ENCODE results near the gene TEP1.

DNA sequence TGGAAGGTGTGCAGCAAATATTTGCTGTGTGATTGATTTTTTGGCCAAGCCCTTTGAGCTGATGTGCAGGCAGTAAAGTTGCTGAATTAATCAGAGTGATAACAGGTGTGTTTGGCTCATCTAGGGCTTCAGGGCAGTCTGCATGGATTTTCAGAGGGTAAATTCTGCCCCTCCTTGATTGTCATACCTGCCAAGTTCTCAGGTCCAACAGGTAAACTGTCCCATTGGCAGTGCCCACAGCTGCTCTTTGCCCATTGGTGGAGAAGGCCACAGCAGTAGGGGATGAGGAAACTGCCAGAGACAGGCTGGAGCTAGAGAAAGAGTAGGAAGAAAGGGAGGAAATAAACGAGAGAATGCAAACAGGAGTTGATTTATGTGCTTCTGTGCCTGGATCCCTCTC, 33.6 kb downstream of the TEP1 start:
- TF ChIP-seq, protein P1, sequence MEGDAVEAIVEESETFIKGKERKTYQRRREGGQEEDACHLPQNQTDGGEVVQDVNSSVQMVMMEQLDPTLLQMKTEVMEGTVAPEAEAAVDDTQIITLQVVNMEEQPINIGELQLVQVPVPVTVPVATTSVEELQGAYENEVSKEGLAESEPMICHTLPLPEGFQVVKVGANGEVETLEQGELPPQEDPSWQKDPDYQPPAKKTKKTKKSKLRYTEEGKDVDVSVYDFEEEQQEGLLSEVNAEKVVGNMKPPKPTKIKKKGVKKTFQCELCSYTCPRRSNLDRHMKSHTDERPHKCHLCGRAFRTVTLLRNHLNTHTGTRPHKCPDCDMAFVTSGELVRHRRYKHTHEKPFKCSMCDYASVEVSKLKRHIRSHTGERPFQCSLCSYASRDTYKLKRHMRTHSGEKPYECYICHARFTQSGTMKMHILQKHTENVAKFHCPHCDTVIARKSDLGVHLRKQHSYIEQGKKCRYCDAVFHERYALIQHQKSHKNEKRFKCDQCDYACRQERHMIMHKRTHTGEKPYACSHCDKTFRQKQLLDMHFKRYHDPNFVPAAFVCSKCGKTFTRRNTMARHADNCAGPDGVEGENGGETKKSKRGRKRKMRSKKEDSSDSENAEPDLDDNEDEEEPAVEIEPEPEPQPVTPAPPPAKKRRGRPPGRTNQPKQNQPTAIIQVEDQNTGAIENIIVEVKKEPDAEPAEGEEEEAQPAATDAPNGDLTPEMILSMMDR (IDR thresholded peaks at IDR 0.05), result no peak
- no peak for TF ChIP-seq POLR2A (IDR thresholded peaks at IDR 0.05)
